PFSK-1 (cell line): ENCODE measurements around the gene TNFRSF13B.

ENCODE experiments used
- POLR2AphosphoS5 ChIP-seq: IDR thresholded peaks from 2 replicates; pipeline ENCODE4 v1.6.1; 2012; ENCODE audit warnings: low read depth, mild to moderate bottlenecking, control low read depth, low read length, moderate library complexity
- SIN3A ChIP-seq: IDR thresholded peaks from 2 replicates; pipeline ENCODE4 v1.6.1; 2012; ENCODE audit warnings: mild to moderate bottlenecking, low read length, moderate library complexity, borderline replicate concordance; ENCODE audit not compliant: insufficient read depth
- TF ChIP-seq, protein P1 (sequence below), 2 experiments: IDR thresholded peaks; 2 replicates each; pipeline versions ENCODE4 v1.6.1 to v1.8.0; 2011 to 2012; ENCODE audit warnings: low read depth in 2 of 2, low read length in 2 of 2, control low read depth in 1 of 2, inconsistent platforms in 1 of 2, mild to moderate bottlenecking in 1 of 2, moderate library complexity in 1 of 2; ENCODE audit not compliant: insufficient read depth in 1 of 2

DNA sequence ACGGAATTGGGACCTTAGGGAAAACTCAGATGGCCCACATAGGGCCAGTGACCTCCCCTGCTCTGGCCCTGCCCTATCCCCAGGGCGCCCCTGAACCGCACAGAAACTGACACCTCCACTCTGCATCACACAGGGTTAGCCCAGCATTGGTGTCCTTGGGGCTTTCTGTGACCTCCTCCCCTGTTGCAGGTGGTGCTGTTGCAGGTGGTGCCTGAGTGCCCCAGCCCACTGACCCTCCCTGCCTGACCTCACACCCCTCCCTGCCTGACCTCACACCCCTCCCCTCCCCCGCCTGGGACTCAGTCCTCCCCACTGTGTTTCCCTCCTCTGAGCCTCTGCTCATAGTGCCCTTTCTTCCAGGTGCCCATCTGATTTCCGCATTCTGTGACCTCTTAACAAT is 21.4 kb downstream of the TNFRSF13B start:
- TF ChIP-seq SIN3A (no peak), POLR2AphosphoS5 (no peak)
- TF ChIP-seq, protein P1, sequence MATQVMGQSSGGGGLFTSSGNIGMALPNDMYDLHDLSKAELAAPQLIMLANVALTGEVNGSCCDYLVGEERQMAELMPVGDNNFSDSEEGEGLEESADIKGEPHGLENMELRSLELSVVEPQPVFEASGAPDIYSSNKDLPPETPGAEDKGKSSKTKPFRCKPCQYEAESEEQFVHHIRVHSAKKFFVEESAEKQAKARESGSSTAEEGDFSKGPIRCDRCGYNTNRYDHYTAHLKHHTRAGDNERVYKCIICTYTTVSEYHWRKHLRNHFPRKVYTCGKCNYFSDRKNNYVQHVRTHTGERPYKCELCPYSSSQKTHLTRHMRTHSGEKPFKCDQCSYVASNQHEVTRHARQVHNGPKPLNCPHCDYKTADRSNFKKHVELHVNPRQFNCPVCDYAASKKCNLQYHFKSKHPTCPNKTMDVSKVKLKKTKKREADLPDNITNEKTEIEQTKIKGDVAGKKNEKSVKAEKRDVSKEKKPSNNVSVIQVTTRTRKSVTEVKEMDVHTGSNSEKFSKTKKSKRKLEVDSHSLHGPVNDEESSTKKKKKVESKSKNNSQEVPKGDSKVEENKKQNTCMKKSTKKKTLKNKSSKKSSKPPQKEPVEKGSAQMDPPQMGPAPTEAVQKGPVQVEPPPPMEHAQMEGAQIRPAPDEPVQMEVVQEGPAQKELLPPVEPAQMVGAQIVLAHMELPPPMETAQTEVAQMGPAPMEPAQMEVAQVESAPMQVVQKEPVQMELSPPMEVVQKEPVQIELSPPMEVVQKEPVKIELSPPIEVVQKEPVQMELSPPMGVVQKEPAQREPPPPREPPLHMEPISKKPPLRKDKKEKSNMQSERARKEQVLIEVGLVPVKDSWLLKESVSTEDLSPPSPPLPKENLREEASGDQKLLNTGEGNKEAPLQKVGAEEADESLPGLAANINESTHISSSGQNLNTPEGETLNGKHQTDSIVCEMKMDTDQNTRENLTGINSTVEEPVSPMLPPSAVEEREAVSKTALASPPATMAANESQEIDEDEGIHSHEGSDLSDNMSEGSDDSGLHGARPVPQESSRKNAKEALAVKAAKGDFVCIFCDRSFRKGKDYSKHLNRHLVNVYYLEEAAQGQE (IDR thresholded peaks at IDR 0.05; ENCODE audit: insufficient read depth in 1 of 2, low read depth in 2 of 2, low read length in 2 of 2) = no peak
